BE2C (cell line): ENCODE measurements around the gene ULK4.

Experiments
- DNase-seq: peaks from one replicate; pipeline ENCODE4 v3.0.0-alpha.2; 2020
- H3K27me3 ChIP-seq: fragments of 250-450 bp; sonication (Bioruptor Pico); 2 replicates; pipeline ENCODE4 v1.5.1; 2020; ENCODE audit warnings: mild to moderate bottlenecking
- H3K36me3 ChIP-seq: fragments of 250-450 bp; sonication (Bioruptor Pico); 2 replicates; pipeline ENCODE4 v1.5.1; 2020; ENCODE audit warnings: mild to moderate bottlenecking
- H3K4me1 ChIP-seq: fragments of 250-450 bp; sonication (Bioruptor Pico); 2 replicates; pipeline ENCODE4 v1.5.1; 2020
- H3K4me3 ChIP-seq: 2 replicates; pipeline ENCODE4 v1.5.1; 2011; ENCODE audit warnings: low read depth, low read length
- H3K9me3 ChIP-seq: fragments of 250-450 bp; sonication (Bioruptor Pico); 2 replicates; pipeline ENCODE4 v1.5.1; 2020
- TF ChIP-seq, protein P1 (sequence below): IDR thresholded peaks from 2 replicates; pipeline ENCODE4 v1.5.1; 2012; ENCODE audit warnings: mild to moderate bottlenecking, low read depth, low read length

The ULK4 gene

DNA sequence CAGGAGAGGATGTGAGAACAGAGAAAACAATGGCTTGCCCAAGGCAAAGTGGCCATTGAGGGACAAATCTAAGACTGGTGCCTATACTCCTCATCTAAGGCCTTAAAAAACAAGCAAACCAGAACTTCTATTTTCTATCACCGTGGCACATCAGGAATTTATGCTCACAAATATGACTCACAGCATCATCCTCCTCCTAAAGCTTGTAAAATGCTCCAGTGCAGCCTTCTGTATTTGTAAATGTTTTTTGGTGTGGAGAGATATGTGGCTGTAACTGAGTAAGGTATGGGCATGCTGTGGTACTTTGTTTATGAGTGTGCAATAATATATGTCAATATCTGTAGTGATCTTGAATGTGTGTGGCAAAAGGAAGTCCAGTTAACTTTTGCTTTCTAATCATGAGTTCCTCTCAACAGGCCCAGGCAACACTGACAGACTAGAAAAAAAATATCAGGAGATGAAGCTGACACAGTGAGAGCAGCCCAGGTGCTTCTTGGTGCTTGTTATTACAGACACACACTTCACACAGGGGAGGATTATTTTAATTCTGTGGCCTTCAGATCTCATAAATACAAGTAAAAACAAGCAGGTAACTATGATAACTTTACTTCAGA is 702.3 kb downstream of the ULK4 start:
- TF ChIP-seq, protein P1, sequence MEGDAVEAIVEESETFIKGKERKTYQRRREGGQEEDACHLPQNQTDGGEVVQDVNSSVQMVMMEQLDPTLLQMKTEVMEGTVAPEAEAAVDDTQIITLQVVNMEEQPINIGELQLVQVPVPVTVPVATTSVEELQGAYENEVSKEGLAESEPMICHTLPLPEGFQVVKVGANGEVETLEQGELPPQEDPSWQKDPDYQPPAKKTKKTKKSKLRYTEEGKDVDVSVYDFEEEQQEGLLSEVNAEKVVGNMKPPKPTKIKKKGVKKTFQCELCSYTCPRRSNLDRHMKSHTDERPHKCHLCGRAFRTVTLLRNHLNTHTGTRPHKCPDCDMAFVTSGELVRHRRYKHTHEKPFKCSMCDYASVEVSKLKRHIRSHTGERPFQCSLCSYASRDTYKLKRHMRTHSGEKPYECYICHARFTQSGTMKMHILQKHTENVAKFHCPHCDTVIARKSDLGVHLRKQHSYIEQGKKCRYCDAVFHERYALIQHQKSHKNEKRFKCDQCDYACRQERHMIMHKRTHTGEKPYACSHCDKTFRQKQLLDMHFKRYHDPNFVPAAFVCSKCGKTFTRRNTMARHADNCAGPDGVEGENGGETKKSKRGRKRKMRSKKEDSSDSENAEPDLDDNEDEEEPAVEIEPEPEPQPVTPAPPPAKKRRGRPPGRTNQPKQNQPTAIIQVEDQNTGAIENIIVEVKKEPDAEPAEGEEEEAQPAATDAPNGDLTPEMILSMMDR: no peak
- Histone ChIP-seq H3K27me3 (no peaks in the 10 kb centered on the region), H3K4me3 (no peak overlapping the region), H3K36me3 (no peaks in the 10 kb centered on the region), H3K9me3 (no peaks in the 10 kb centered on the region), H3K4me1 (no peaks in the 10 kb centered on the region)
- no peak for DNase-seq

DNA sequence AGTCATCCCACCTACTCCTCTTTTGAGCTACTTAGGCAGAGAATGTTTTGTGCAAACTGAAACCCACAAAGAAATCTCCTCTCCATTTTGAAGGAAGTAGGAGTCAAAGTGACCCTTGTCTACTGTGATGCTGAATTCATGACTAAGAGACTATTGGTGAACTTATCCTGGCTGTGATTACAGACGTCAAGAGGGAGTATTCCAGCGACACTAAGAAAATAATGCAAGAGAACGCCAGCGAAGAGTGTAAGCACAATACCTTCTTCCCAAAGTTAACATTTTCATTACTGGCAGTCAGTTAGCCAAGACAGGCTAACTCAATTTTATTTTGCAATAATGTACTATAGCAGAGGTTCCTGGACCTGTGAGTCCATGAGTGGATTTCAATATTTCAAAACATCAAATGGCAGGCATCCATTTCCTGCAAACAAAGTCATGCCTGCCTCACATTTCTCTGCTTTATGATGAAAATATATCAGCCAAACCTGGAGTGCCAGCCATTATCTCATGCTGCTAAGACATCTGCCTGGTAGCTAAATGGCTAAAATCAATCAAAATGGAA is 703.6 kb downstream of the ULK4 start:
- Histone ChIP-seq H3K4me1 (no peaks in the 10 kb centered on the region), H3K27me3 (no peaks in the 10 kb centered on the region), H3K9me3 (no peaks in the 10 kb centered on the region), H3K36me3 (no peaks in the 10 kb centered on the region), H3K4me3 (no peak overlapping the region)
- TF ChIP-seq, protein P1: no peak
- no peak for DNase-seq

DNA sequence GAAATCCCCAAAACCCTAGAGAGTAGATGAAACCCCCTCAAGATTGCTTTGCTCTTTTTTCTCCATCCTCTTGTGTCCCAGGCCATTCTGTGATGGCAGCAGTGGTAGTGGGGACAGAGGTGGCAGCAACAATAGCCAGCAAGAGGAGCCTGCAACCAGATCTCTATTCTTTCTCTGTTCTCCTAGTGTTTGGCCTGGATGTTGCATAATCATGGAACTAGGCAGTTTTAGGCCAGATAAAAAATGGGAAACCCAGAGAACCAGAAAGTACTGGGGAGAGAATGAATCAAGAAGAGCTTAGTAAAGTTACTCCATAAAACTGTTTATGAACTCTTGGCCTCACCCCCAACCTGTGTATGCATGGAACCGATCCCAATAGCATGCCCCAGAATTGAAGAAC is 710.3 kb downstream of the ULK4 start:
- no peaks in the 10 kb centered on the region for H3K9me3 ChIP-seq
- H3K36me3 ChIP-seq: no peaks in the 10 kb centered on the region
- TF ChIP-seq, protein P1: no peak
- H3K4me1 ChIP-seq: no peaks in the 10 kb centered on the region
- H3K4me3 ChIP-seq: no peak overlapping the region
- no peaks in the 10 kb centered on the region for H3K27me3 ChIP-seq
- DNase-seq: no peak

DNA sequence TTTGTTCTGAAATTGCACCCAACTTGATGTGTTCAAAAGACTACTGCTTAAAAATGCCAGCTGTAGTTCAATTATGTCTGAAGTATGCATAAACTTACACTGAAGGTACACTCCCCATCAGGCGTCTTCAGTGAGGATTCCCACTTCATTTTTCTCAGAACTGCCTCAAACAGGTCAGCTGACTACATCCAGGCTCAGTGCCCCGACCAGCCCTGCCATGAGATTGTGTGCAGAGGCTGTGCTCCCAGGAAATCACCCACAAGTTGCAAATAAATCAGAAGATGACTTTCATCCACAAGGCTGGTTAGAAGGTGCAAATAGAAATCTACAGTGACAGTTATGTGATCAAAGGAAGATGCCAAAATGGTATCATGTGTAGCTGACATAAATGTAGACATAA is 711.1 kb downstream of the ULK4 start:
- Histone ChIP-seq H3K4me3 (no peak overlapping the region), H3K9me3 (no peaks in the 10 kb centered on the region)

DNA sequence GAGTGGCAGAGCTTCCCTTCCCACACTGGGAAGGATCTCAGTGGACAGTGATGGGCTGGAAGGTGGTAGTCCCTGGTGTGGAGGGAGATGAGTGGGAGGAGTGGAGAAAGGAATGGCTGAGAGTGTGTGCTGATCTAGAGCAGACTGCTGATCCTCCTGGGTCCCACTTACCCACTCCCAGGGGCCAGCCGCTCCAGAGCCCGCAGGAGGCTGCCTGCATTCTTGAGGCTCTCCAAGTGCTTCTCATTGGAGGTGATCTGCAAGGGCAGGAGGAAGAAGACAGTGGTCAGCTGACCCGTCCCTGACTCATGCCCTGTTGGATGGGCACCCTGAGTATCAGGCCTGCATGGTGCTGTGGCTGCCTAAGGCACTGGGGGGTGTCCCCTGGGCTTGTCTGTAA is 712.6 kb downstream of the ULK4 start:
- no peak for DNase-seq
- Histone ChIP-seq H3K4me1 (no peaks in the 10 kb centered on the region), H3K9me3 (no peaks in the 10 kb centered on the region), H3K4me3 (no peak overlapping the region), H3K27me3 (no peaks in the 10 kb centered on the region), H3K36me3 (no peaks in the 10 kb centered on the region)
- TF ChIP-seq, protein P1: no peak

More for the DNA sequence above, 711.1 kb downstream of the ULK4 start:
- H3K27me3 ChIP-seq: no peaks in the 10 kb centered on the region
- TF ChIP-seq, protein P1: no peak
- no peaks in the 10 kb centered on the region for H3K36me3 ChIP-seq
- DNase-seq: no peak
- no peaks in the 10 kb centered on the region for H3K4me1 ChIP-seq

DNA sequence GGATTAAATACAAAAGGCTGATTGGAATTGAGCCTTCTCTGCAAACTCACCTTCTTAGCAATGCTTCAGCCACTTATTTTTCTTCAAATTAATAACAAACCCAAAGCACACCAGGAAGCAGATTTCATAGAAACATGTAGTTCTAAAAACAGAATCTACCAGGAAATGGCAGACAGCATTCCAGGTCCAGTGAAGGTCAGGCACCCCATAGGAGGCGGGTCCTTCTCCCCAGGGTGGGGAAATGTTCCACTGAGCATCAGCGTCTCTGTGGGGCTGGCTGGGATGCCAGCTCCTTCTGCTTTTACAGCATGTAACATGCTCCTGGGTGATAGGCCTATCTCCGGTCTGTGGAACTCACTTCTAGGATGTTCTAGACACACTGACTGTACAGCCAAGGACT is 713.4 kb downstream of the ULK4 start:
- DNase-seq: no peak
- H3K4me1 ChIP-seq: no peaks in the 10 kb centered on the region
- no peaks in the 10 kb centered on the region for H3K9me3 ChIP-seq
- no peaks in the 10 kb centered on the region for H3K36me3 ChIP-seq
- no peaks in the 10 kb centered on the region for H3K27me3 ChIP-seq
- TF ChIP-seq, protein P1: no peak
- H3K4me3 ChIP-seq: no peak overlapping the region
